Uterus (tissue), 2 donors: Measurements from ENCODE around the gene CEP112.

Experiments
- CTCF ChIP-seq, 4 experiments: fragments of 200-600 bp in 2 of 4; fragments of 450-650 bp in 2 of 4; sonication (generic) in 2 of 4; IDR thresholded peaks; one replicate each; pipeline ENCODE4 v1.5.1; 2016 to 2019; ENCODE audit warnings: antibody characterized with exemption in 4 of 4, mild to moderate bottlenecking in 2 of 4, moderate library complexity in 1 of 4
- POLR2A ChIP-seq, 2 donors: fragments of 450-650 bp; IDR thresholded peaks; one replicate each; pipeline ENCODE4 v1.6.1; 2016; ENCODE audit warnings: antibody characterized with exemption in 2 of 2, mild to moderate bottlenecking in 1 of 2, moderate library complexity in 1 of 2

GRCh38 chr17:65678546-65678945 is 513.4 kb downstream of the CEP112 start:
- TF ChIP-seq CTCF (IDR thresholded peaks at IDR 0.05), result no peak
- TF ChIP-seq POLR2A (IDR thresholded peaks at IDR 0.05), result no peak
